Frontal cortex (tissue), 4 donors: ENCODE data around the gene ECD. TPM values are rescaled to one million over a fixed set of nuclear protein-coding genes. Genes with fewer than 3 reads are reported as not detected.

ENCODE experiments used
- DNase-seq, 2 donors: peaks; one replicate each; pipeline ENCODE4 v3.0.0; 2012; ENCODE audit warnings: low spot score in 2 of 2
- FAIRE-seq: peaks from 2 replicates; lab custom pipeline; 2012; peaks lifted over from hg19 to GRCh38; lab: Jason Lieb, UNC
- total RNA-seq: library from RNA; depleted of rRNA; stranded (reverse); fragments of >200 nt; gene quantifications from one replicate; pipeline ENCODE4 v1.2.3, GENCODE V29; 2014
- donor health status: control.
- donor health status: control.
- donor health status: control.

ECD gene
- 25.7 TPM for total RNA-seq

DNA sequence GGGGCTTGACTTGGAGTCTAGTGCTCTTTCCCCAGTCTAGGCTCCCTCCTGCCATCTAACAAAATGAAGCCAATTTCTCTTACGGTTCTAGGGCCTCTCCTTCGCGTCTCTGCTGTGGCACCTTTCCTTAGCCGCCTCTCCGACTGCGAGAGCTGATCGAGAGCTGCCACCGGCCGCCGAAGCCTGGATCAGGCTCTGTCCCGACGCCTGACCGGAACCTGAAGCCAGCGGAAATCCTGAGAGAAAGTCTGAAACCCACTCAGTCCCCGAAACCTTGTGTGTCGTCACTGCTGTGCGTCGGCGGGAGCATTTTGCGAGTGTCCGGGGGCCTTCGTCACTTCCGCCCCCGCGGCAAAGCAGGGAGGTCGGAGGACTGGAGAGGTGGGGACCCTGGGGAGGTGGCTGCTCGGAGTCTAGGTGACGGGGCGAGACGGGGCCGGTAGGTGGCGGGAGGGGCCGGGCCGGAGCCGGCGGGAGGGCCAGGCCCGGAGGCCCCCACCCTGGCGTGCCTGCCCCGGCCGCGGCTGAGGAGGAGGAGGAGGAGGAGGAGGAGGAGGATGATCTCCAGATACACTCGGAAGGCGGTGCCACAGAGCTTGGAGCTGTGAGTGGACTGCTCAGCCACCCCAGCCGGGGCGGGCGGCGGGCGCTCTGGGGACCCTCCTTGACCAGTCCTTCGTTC, at the start of gene ECD, which contains the start of gene FAM149B1:
Gene ECD (minus strand): TSS at position 226 of the 682 bp plus-strand sequence. CDS start 4,071 bp downstream, outside the sequence.
Gene FAM149B1 (plus strand): TSS at position 337 of the 682 bp plus-strand sequence. CDS start 221 bp downstream, at position 558.
- FAIRE-seq = no peak
- peak; percentile 85 to 86 for DNase-seq

DNA sequence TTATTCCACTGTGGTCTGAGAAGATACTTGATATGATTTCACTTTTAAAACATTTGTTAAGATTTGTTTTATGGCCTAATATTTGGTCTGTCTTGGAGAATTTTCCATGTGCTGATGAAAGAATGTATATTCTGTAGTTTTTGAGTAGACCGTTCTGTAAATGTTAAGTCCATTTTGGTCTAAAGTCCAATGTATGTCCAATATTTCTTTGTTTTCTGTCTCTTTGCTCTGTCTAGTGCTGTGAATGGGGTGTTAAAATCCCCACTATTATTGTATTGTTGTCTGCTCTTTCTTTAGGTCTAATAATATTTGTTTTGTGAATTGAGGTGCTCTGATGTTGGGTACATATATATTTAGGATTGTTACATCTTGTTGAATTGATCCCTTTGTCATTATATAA, 47.9 kb upstream of the ECD start:
- DNase-seq = no peak
- FAIRE-seq = no peak

- FAIRE-seq (no peak), DNase-seq (no peak)
Measured at GRCh38 chr10:73211106-73211811, 43.5 kb upstream of the ECD start.

- FAIRE-seq (no peak), DNase-seq (no peak)
Measured at GRCh38 chr10:73210395-73211105, 42.7 kb upstream of the ECD start.

DNA sequence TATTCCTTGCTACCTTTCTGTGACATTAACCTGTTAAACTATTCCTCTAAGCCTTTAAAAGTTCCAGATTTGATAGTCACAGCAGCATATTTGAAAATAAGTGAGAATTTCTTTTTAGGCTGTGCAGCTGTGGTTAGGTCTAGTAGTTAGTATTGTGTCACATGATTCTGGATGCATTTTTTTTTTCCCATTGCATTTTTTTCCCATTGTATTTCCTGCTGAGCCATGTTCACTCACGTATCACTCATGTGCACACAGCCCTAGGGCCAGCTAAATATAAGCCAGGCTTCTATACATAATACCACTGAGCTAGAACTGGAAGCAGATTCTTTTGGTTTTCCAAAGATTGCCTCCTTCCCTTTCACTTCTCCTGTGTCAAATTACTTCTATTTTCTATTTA, 41.9 kb upstream of the ECD start:
- no peak for DNase-seq
- FAIRE-seq = no peak

GRCh38 chr10:73207883-73208282, 40.1 kb upstream of the ECD start:
- FAIRE-seq = no peak
- no peak for DNase-seq

- DNase-seq (no peak), FAIRE-seq (no peak)
Measured at GRCh38 chr10:73206385-73206784, 38.6 kb upstream of the ECD start.

DNA sequence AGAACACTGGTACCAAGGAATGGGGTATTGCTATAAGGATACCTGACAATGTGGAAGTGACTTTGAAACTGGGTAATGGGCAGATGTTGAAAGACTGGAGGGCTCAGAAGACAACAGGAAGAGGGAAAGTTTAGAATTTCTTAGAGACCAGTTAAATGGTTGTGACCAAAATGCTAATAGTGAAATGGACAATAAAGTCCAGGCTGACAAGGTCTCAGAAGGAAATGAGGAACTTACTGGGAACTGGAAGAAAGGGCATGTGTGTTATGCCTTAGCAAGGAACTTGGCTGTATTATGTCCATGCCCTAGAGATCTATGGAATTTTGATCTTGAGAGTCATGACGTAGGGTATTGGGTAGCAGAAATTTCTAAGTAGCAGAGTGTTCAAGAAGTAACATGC, 38.1 kb upstream of the ECD start:
- FAIRE-seq (no peak), DNase-seq (no peak)

- no peak for DNase-seq
- FAIRE-seq = no peak
Measured at GRCh38 chr10:73205081-73205480, 37.3 kb upstream of the ECD start.

- DNase-seq = no peak
- no peak for FAIRE-seq
Measured at GRCh38 chr10:73190188-73190587, 22.4 kb upstream of the ECD start.

DNA sequence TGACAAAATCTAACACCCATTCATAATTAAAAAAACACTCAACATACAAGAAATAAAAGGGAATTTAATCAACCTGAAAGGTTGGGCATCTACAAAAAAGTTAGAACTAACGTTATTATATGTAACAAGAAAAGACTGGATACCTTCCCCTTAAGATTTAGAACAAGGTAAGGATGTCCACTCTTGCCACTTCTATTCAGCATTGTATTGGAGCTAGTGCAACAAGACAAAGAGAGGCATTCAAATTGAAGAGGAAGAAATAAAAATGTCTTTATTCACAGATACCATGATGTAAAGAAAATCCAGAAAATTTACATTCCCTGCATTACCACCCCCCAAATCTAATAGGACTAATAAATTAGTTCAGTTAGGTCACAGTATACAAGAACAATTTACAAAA, 18.5 kb upstream of the ECD start:
- DNase-seq = no peak
- peak; percentile 31 for FAIRE-seq

GRCh38 chr10:73183667-73184281, 16.0 kb upstream of the ECD start:
- FAIRE-seq (no peak), DNase-seq (no peak)

DNA sequence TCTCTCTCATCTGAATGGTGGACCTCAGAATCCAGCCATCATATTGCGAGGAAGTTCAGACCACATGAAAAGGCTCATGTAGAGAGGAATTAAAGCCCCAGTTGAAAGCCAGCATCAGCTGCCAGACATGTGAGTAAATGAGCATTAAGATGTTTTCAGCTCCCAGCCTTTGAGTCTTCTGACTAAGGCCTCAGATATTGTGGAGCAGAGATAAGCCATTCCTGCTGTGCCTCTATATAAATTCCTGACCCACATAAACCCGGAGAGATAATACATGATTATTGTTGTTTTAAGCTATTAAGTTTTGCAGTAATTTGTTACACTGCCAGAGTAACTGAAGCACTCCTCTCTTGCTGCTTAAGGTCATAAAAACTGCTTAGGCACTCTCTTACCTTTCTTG, 14.8 kb upstream of the ECD start:
- DNase-seq (no peak), FAIRE-seq (no peak)

DNA sequence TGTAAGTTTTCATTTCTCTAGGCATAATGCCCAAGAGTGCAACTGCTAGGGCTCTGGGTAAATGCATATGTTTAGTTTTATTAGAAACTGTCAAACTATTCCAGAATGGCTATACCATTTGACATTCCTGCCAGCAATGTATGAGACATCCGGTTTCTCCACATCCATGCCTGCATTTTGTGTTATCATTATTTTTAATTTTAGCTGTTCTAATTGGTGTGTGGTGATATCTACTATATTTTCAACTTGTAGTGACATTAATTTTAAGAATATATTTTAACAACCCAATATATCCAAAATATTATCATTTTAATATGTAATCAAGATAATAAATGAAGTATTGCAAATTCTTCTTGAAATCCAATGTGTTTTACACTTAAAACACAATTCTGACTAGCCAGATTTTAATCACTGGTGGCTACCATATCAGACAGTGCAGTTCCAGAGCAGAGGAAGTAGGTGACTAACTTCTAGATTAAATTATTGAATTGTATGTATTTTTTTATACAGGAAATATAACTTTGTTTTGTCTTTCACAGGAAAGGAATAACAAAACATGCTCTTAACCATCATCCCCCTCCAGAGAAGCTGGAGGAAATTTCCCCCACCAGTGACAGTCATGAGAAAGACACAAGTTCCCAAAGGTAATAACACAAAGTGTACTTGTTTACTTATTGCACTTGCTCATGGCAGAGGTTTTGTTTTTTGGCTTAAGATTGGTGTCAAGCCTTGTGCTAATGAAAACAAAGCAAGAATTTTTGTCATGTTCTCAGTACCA, 6.5 kb upstream of the ECD start:
- no peak for DNase-seq
- no peak for FAIRE-seq

DNA sequence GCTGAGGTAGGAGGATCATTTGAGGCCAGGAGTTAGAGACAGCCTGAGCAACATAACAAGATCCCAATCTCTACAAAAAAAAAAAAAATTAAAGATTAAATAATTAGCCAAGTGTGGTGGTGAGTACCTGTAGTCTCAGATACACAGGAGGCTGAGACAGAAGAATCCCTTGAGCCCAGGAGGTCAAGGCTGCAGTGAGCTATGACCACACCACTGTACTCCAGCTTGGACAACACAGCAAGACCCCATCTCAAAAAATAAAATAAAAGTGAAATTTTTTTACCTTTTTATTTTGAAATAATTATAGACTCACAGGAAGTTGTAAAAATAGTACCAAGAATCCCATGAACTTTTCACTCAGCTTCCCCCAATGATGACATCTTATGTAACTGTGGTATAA, 5.1 kb upstream of the ECD start:
- FAIRE-seq (no peak), DNase-seq (no peak)

GRCh38 chr10:73169320-73169719, 1.5 kb upstream of the ECD start:
- FAIRE-seq (no peak), DNase-seq (no peak)

GRCh38 chr10:73168465-73168803, 626 bp upstream of the ECD start:
- FAIRE-seq = no peak
- peak in 1 of 2 donors; percentile 31 for DNase-seq

GRCh38 chr10:73167458-73167782, 388 bp downstream of the ECD start:
- DNase-seq = peak in 1 of 2 donors; percentile 15
- FAIRE-seq = no peak

- FAIRE-seq = no peak
- DNase-seq = no peak
Measured at GRCh38 chr10:73166972-73167371, 836 bp downstream of the ECD start.

GRCh38 chr10:73163096-73163495, 4.7 kb downstream of the ECD start:
- FAIRE-seq = no peak
- DNase-seq = no peak
